Activated naive CD4-positive, alpha-beta T cell treated with anti-CD3 and anti-CD28 coated beads, Interleukin-2, amount 50 U/mL, for 72 hours (primary cell): ENCODE results near the gene NFKBIA. TPM values are rescaled to one million over a fixed set of nuclear protein-coding genes. Genes with fewer than 3 reads are reported as not detected.
"Not testable (repeated sequence)": the region's sequence is repeated elsewhere in the genome, so short reads cannot be mapped to it uniquely, and the experiment has no call there.

Experiments used
- ATAC-seq, 2 donors: fragments of 150-1000 bp; cut with Tn5 transposase; 2 replicates each; pipeline ENCODE4 v1.10.0; 2021; ENCODE audit warnings: mild to moderate bottlenecking in 2 of 2, moderate library complexity in 2 of 2
- DNase-seq, 2 donors: peaks; one replicate each; pipeline ENCODE4 v3.0.0; 2021 to 2022; ENCODE audit warnings: low spot score in 2 of 2
- H3K27ac Mint-ChIP-seq, 2 donors: one replicate each; pipeline ENCODE4 v1.8.0; 2022; ENCODE audit warnings: mild to moderate bottlenecking in 2 of 2, mixed read lengths in 2 of 2
- H3K36me3 Mint-ChIP-seq, 2 donors: one replicate each; pipeline ENCODE4 v1.8.0; 2022; ENCODE audit warnings: mixed read lengths in 2 of 2
- H3K9me3 Mint-ChIP-seq, 2 donors: one replicate each; pipeline ENCODE4 v1.8.0; 2022; ENCODE audit warnings: mixed read lengths in 2 of 2
- total RNA-seq, 2 donors: library from RNA; stranded (reverse); gene quantifications; one replicate each; pipeline ENCODE4 v1.2.3, GENCODE V29; 2022

The NFKBIA gene
- total RNA-seq, 2 donors from 2014 or later = 150 to 303 TPM

GRCh38 chr14:35400648-35401421 is 3.7 kb downstream of the NFKBIA start:
- peaks cover 38 to 39% of the 10 kb centered on the region in 2 donors for H3K36me3 Mint-ChIP-seq
- ATAC-seq = no peak
- peak; percentile 52 to 68 for DNase-seq
- H3K27ac Mint-ChIP-seq = peak overlapping the region; percentile 99 to 100
- no peaks in the 10 kb centered on the region for H3K9me3 Mint-ChIP-seq

- Mint-ChIP-seq H3K27ac (peak overlapping the region; percentile 96 to 99), H3K36me3 (peaks cover 38 to 39% of the 10 kb centered on the region in 2 donors), H3K9me3 (no peaks in the 10 kb centered on the region)
- ATAC-seq = peak in 1 of 2 donors; percentile 2
- DNase-seq = no peak
Observed at GRCh38 chr14:35399083-35399937, 5.2 kb downstream of the NFKBIA start.

- Mint-ChIP-seq H3K27ac (peak overlapping the region; percentile 77 to 80), H3K9me3 (no peaks in the 10 kb centered on the region), H3K36me3 (peaks cover 32 to 33% of the 10 kb centered on the region in 2 donors)
- DNase-seq = no peak
- no peak for ATAC-seq
Observed at GRCh38 chr14:35398071-35398584, 6.4 kb downstream of the NFKBIA start.

GRCh38 chr14:35396610-35397009 is 7.9 kb downstream of the NFKBIA start:
- H3K9me3 Mint-ChIP-seq, DNase-seq, ATAC-seq: not testable (repeated sequence)
- peaks cover 17 to 18% of the 10 kb centered on the region in 2 donors for H3K36me3 Mint-ChIP-seq
- peak overlapping the region in 1 of 2 donors; percentile 74 for H3K27ac Mint-ChIP-seq

- H3K27ac Mint-ChIP-seq = no peak overlapping the region
- DNase-seq (no peak), ATAC-seq (no peak)
- H3K36me3 Mint-ChIP-seq = peaks cover 5 to 7% of the 10 kb centered on the region in 2 donors
- no peaks in the 10 kb centered on the region for H3K9me3 Mint-ChIP-seq
Observed at GRCh38 chr14:35395283-35395682, 9.3 kb downstream of the NFKBIA start.

- no peaks in the 10 kb centered on the region for H3K9me3 Mint-ChIP-seq
- DNase-seq (no peak), ATAC-seq (no peak)
- no peak overlapping the region for H3K27ac Mint-ChIP-seq
- H3K36me3 Mint-ChIP-seq = peaks cover 4 to 6% of the 10 kb centered on the region in 2 donors
Observed at GRCh38 chr14:35394326-35395013, 10.1 kb downstream of the NFKBIA start.

GRCh38 chr14:35393826-35394225 is 10.7 kb downstream of the NFKBIA start:
- H3K9me3 Mint-ChIP-seq = no peaks in the 10 kb centered on the region
- no peaks in the 10 kb centered on the region for H3K36me3 Mint-ChIP-seq
- DNase-seq = no peak
- H3K27ac Mint-ChIP-seq = no peak overlapping the region
- no peak for ATAC-seq

- no peak for DNase-seq
- H3K9me3 Mint-ChIP-seq = no peaks in the 10 kb centered on the region
- H3K27ac Mint-ChIP-seq = no peak overlapping the region
- no peak for ATAC-seq
- H3K36me3 Mint-ChIP-seq = no peaks in the 10 kb centered on the region
Observed at GRCh38 chr14:35392103-35392502, 12.4 kb downstream of the NFKBIA start.

- H3K9me3 Mint-ChIP-seq = no peaks in the 10 kb centered on the region
- DNase-seq (no peak), ATAC-seq (no peak)
- H3K27ac Mint-ChIP-seq = no peak overlapping the region
- H3K36me3 Mint-ChIP-seq = no peaks in the 10 kb centered on the region
Observed at GRCh38 chr14:35391388-35391710, 13.2 kb downstream of the NFKBIA start.

GRCh38 chr14:35390577-35391387 is 13.8 kb downstream of the NFKBIA start:
- DNase-seq (no peak), ATAC-seq (peak in 1 of 2 donors; percentile 78)
- H3K27ac Mint-ChIP-seq = peak overlapping the region in 1 of 2 donors; percentile 35

GRCh38 chr14:35389315-35389667 is 15.3 kb downstream of the NFKBIA start:
- Mint-ChIP-seq H3K27ac (no peak overlapping the region), H3K36me3 (no peaks in the 10 kb centered on the region), H3K9me3 (no peaks in the 10 kb centered on the region)
- DNase-seq (no peak), ATAC-seq (no peak)

More at GRCh38 chr14:35390577-35391387, 13.8 kb downstream of the NFKBIA start:
- Mint-ChIP-seq H3K36me3 (no peaks in the 10 kb centered on the region), H3K9me3 (no peaks in the 10 kb centered on the region)

GRCh38 chr14:35388656-35389314 is 15.8 kb downstream of the NFKBIA start:
- Mint-ChIP-seq H3K27ac (no peak overlapping the region), H3K9me3 (no peaks in the 10 kb centered on the region), H3K36me3 (no peaks in the 10 kb centered on the region)
- ATAC-seq (no peak), DNase-seq (no peak)

GRCh38 chr14:35387713-35388579 is 16.6 kb downstream of the NFKBIA start:
- DNase-seq (no peak), ATAC-seq (no peak)
- no peak overlapping the region for H3K27ac Mint-ChIP-seq
- H3K9me3 Mint-ChIP-seq = no peaks in the 10 kb centered on the region
- no peaks in the 10 kb centered on the region for H3K36me3 Mint-ChIP-seq

GRCh38 chr14:35387219-35387618 is 17.3 kb downstream of the NFKBIA start:
- ATAC-seq (no peak), DNase-seq (no peak)
- Mint-ChIP-seq H3K27ac (no peak overlapping the region), H3K9me3 (no peaks in the 10 kb centered on the region), H3K36me3 (no peaks in the 10 kb centered on the region)

- DNase-seq (no peak), ATAC-seq (no peak)
- Mint-ChIP-seq H3K36me3 (no peaks in the 10 kb centered on the region), H3K27ac (no peak overlapping the region), H3K9me3 (no peaks in the 10 kb centered on the region)
Observed at GRCh38 chr14:35386673-35387125, 17.9 kb downstream of the NFKBIA start.
